ENCODE results near the gene CHN2. TPM values are rescaled to one million over a fixed set of nuclear protein-coding genes. Genes with fewer than 3 reads are reported as not detected.

The CHN2 gene
- polyA plus RNA-seq, 1 donor from 2014 or later, result 136 TPM

DNA sequence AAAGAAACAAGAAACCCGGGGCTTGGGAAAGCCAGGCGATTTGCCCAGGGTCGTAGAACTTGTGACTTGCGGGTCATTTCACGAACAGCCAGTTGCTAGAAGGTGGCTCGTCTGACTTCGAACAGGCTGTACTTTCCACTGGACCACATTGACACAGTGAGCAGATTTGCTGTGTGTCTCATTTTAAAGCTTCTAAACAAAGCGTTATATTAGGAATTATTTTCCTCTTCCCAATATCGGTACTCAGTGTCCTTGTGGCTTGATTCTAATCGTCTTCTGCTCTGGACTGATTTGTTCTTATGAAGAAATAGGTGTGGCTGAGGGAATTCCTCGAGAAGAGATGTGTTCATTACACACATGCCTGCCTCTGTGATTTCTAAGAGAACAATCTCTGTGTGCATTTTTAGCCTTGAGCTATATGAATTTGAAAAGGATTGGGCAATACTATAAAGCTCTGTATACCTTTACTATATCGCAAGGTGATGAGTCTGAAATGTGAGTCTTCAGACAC is 219.1 kb downstream of the CHN2 start:
- Histone ChIP-seq H2AFZ (ENCODE audit: low read depth, low read length) (no peak overlapping the region), H4K20me1 (ENCODE audit: insufficient read depth) (no peaks in the 10 kb centered on the region), H3K9ac (ENCODE audit: low read length) (no peak overlapping the region), H3K9me3 (ENCODE audit: low read length) (no peaks in the 10 kb centered on the region), H3K4me3 (ENCODE audit: low read length) (no peak overlapping the region), H3K79me2 (replicated peaks; ENCODE audit: insufficient read depth, low read length) (no peaks in the 10 kb centered on the region), H3K27me3 (ENCODE audit: insufficient read depth, low read depth, low read length) (no peaks in the 10 kb centered on the region), H3K9me2 (ENCODE audit: insufficient read depth, low read length) (no peaks in the 10 kb centered on the region), H3K27ac (ENCODE audit: low read length) (no peak overlapping the region), H3F3A (ENCODE audit: insufficient read depth, low read length, poor library complexity, severe bottlenecking) (no peaks in the 10 kb centered on the region), H3K36me3 (ENCODE audit: insufficient read depth, low read length) (no peaks in the 10 kb centered on the region), H3K4me2 (ENCODE audit: low read length) (no peak overlapping the region)
- TF ChIP-seq SMC3 (conservative IDR thresholded peaks at IDR 0.05; ENCODE audit: poor library complexity) (no peak), TAF1 (IDR thresholded peaks at IDR 0.05; ENCODE audit: low read depth) (no peak), EZH2 (IDR thresholded peaks at IDR 0.05; ENCODE audit: borderline replicate concordance, insufficient read depth, low read length, poor library complexity, severe bottlenecking) (no peak), POLR2AphosphoS5 (IDR thresholded peaks at IDR 0.05) (no peak), RAD21 (conservative IDR thresholded peaks at IDR 0.05) (no peak), EP300 (conservative IDR thresholded peaks at IDR 0.05; ENCODE audit: poor library complexity, severe bottlenecking) (no peak)
- TF ChIP-seq, protein P1, sequence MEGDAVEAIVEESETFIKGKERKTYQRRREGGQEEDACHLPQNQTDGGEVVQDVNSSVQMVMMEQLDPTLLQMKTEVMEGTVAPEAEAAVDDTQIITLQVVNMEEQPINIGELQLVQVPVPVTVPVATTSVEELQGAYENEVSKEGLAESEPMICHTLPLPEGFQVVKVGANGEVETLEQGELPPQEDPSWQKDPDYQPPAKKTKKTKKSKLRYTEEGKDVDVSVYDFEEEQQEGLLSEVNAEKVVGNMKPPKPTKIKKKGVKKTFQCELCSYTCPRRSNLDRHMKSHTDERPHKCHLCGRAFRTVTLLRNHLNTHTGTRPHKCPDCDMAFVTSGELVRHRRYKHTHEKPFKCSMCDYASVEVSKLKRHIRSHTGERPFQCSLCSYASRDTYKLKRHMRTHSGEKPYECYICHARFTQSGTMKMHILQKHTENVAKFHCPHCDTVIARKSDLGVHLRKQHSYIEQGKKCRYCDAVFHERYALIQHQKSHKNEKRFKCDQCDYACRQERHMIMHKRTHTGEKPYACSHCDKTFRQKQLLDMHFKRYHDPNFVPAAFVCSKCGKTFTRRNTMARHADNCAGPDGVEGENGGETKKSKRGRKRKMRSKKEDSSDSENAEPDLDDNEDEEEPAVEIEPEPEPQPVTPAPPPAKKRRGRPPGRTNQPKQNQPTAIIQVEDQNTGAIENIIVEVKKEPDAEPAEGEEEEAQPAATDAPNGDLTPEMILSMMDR (IDR thresholded peaks at IDR 0.05; ENCODE audit: poor library complexity, severe bottlenecking), result no peak
- TF ChIP-seq, protein P2, sequence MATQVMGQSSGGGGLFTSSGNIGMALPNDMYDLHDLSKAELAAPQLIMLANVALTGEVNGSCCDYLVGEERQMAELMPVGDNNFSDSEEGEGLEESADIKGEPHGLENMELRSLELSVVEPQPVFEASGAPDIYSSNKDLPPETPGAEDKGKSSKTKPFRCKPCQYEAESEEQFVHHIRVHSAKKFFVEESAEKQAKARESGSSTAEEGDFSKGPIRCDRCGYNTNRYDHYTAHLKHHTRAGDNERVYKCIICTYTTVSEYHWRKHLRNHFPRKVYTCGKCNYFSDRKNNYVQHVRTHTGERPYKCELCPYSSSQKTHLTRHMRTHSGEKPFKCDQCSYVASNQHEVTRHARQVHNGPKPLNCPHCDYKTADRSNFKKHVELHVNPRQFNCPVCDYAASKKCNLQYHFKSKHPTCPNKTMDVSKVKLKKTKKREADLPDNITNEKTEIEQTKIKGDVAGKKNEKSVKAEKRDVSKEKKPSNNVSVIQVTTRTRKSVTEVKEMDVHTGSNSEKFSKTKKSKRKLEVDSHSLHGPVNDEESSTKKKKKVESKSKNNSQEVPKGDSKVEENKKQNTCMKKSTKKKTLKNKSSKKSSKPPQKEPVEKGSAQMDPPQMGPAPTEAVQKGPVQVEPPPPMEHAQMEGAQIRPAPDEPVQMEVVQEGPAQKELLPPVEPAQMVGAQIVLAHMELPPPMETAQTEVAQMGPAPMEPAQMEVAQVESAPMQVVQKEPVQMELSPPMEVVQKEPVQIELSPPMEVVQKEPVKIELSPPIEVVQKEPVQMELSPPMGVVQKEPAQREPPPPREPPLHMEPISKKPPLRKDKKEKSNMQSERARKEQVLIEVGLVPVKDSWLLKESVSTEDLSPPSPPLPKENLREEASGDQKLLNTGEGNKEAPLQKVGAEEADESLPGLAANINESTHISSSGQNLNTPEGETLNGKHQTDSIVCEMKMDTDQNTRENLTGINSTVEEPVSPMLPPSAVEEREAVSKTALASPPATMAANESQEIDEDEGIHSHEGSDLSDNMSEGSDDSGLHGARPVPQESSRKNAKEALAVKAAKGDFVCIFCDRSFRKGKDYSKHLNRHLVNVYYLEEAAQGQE (IDR thresholded peaks at IDR 0.05; ENCODE audit: borderline replicate concordance), result no peak

DNA sequence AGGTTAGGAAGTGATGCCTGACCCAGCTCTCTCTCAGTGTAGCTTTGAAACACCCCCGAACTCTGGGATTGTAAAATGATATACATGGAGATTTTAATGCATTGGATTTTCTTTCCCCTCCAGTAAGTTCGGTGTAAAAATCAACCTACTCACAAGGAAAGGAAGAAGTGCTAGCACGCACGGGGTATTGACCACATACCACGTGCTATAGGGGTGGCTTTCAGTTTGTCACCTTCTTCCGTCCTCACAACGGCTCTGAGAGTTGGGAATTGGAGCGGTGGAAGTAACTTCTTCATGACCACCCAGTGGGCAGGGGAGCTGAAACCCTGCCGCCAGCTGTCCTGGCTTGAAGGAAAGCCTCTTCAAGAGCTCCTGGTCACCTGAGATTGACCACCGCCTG is 219.6 kb downstream of the CHN2 start:
- H3K27me3 ChIP-seq (ENCODE audit: insufficient read depth, low read depth, low read length), result no peaks in the 10 kb centered on the region
- H3K27ac ChIP-seq (ENCODE audit: low read length), result no peak overlapping the region
- no peaks in the 10 kb centered on the region for H3K36me3 ChIP-seq (ENCODE audit: insufficient read depth, low read length)
- H3K9ac ChIP-seq (ENCODE audit: low read length), result no peak overlapping the region
- H4K20me1 ChIP-seq (ENCODE audit: insufficient read depth), result no peaks in the 10 kb centered on the region
- no peak overlapping the region for H3K4me3 ChIP-seq (ENCODE audit: low read length)
- H3K79me2 ChIP-seq (replicated peaks; ENCODE audit: insufficient read depth, low read length), result no peaks in the 10 kb centered on the region
- no peaks in the 10 kb centered on the region for H3K9me2 ChIP-seq (ENCODE audit: insufficient read depth, low read length)
- H3K4me2 ChIP-seq (ENCODE audit: low read length), result no peak overlapping the region
- H3K9me3 ChIP-seq (ENCODE audit: low read length), result no peaks in the 10 kb centered on the region
- no peak overlapping the region for H2AFZ ChIP-seq (ENCODE audit: low read depth, low read length)
- no peaks in the 10 kb centered on the region for H3F3A ChIP-seq (ENCODE audit: insufficient read depth, low read length, poor library complexity, severe bottlenecking)
- TF ChIP-seq POLR2AphosphoS5 (IDR thresholded peaks at IDR 0.05) (no peak), SMC3 (conservative IDR thresholded peaks at IDR 0.05; ENCODE audit: poor library complexity) (no peak), EZH2 (IDR thresholded peaks at IDR 0.05; ENCODE audit: borderline replicate concordance, insufficient read depth, low read length, poor library complexity, severe bottlenecking) (no peak), MXI1 (conservative IDR thresholded peaks at IDR 0.05; ENCODE audit: poor library complexity, severe bottlenecking) (no peak), RAD21 (conservative IDR thresholded peaks at IDR 0.05) (no peak), EP300 (conservative IDR thresholded peaks at IDR 0.05; ENCODE audit: poor library complexity, severe bottlenecking) (no peak), TAF1 (IDR thresholded peaks at IDR 0.05; ENCODE audit: low read depth) (no peak)
- TF ChIP-seq, protein P2 (IDR thresholded peaks at IDR 0.05; ENCODE audit: borderline replicate concordance), result no peak
- TF ChIP-seq, protein P1 (IDR thresholded peaks at IDR 0.05; ENCODE audit: poor library complexity, severe bottlenecking), result no peak
